HG02678 (cell line): ENCODE results near the gene PRH1.

Experiments used
- ATAC-seq: cut with Tn5 transposase; IDR thresholded peaks from one replicate; pipeline ENCODE4 v1.9.1; 2021; ENCODE audit warnings: mild to moderate bottlenecking, moderate library complexity; ENCODE audit not compliant: unreplicated experiment

PRH1 gene

GRCh38 chr12:10842862-10843261, 41.2 kb downstream of the PRH1 start:
- no peak for ATAC-seq

- ATAC-seq = no peak
Measured at GRCh38 chr12:10838461-10838860, 45.6 kb downstream of the PRH1 start.
